AG09309 (cell line): ENCODE measurements around the gene MYLK.

Experiments used
- DNase-seq: peaks from one replicate; pipeline ENCODE4 v3.0.0-alpha.2; 2010; ENCODE audit warnings: low read depth
- H3K4me3 ChIP-seq: 2 replicates; pipeline ENCODE4 v1.5.1; 2011; ENCODE audit warnings: mild to moderate bottlenecking, low read depth, low read length, moderate library complexity; ENCODE audit not compliant: control insufficient read depth
- TF ChIP-seq, protein P1 (sequence below): IDR thresholded peaks from 2 replicates; pipeline ENCODE4 v1.5.1; 2011; ENCODE audit warnings: mild to moderate bottlenecking, low read depth, low read length, inconsistent platforms; ENCODE audit not compliant: insufficient read depth, control insufficient read depth; ENCODE audit errors: missing control alignments

Gene MYLK

DNA sequence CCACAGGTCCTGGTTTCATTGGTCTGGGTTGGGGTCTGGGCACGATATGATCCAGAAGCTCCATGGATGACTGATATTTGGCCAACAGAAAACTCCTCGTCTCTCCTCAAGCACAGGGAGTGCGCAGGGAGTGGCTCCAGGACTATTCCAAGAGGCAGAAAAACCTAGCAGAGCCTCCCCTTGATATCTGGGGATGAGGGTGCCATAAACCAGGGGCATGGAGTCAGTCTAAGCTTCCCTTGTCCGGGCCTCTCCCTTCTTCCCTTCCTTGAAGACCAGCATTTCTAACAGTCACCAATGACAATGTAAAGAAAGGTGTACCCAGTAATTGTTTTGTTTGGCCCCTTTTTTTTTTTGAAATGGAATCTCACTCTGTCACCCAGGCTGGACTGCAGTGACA is 199.9 kb downstream of the MYLK start:
- H3K4me3 ChIP-seq, result no peak overlapping the region
- no peak for DNase-seq
- TF ChIP-seq, protein P1, sequence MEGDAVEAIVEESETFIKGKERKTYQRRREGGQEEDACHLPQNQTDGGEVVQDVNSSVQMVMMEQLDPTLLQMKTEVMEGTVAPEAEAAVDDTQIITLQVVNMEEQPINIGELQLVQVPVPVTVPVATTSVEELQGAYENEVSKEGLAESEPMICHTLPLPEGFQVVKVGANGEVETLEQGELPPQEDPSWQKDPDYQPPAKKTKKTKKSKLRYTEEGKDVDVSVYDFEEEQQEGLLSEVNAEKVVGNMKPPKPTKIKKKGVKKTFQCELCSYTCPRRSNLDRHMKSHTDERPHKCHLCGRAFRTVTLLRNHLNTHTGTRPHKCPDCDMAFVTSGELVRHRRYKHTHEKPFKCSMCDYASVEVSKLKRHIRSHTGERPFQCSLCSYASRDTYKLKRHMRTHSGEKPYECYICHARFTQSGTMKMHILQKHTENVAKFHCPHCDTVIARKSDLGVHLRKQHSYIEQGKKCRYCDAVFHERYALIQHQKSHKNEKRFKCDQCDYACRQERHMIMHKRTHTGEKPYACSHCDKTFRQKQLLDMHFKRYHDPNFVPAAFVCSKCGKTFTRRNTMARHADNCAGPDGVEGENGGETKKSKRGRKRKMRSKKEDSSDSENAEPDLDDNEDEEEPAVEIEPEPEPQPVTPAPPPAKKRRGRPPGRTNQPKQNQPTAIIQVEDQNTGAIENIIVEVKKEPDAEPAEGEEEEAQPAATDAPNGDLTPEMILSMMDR, result no peak

DNA sequence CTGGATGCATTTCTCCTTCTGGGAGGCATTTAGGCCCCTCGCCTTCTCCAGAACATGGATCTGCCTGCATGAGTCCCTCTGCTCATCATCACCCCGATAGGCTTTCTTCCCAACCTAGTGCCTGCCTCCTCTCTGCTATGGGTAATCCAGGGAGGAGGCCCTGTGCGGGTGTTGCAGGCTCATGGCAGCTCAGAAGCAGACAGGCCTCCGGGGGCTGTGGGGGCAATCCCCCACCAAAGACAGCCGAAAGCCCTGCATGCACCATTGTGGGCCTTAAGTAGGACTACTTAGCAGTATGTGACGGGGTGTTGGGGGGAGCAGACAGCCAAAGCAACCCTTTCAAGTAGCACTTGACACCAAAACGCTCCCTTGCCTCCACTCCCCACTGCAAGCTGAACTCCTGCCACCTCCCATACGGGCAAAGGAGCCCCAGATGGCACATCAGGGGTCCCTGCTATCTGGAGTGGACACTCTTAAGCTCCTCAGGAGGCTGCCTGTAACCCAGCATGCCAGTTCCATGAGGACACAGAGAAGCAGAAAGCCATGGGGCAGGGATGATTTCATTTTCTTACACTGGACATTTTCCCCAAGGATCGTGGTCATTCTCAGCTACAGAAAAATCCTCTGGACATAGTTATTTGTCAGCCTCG is 200.5 kb downstream of the MYLK start:
- no peak overlapping the region for H3K4me3 ChIP-seq
- DNase-seq, result no peak
- TF ChIP-seq, protein P1, result no peak

DNA sequence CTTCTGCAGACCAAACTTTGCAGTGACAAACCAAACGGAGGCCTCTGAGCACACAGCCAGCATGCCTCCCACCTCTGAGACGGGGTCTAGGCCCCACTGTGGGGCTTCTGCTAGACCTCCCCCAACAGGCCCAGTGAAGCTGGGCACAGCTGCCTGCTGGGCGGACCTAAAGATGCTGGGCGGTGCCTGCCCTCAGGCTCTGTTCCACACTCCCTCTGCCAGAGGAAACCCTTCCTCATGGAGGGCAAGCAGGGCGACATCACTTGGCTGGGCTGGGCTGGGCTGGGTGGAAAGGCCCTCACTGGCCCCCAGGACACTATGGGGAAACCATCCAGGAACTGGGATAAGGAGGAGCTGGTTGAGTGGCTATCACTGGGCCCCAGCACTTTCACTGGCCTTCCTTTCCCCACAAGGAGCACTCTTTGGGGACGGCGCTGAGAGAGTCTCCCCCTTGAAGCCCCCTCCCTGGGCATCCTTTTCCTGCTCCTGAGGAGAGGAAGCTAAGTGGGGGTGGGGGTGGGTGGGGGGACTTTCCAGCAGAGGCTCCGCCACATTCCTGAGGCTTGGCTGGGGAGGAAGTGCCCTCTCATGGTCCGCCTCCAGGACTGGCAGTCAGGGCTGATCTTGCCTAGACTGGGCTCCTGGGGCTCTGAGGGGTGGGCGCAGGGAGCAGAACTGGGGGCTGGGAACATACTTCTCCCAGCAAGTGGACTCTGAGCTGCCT is 201.2 kb downstream of the MYLK start:
- DNase-seq, result no peak
- TF ChIP-seq, protein P1, result no peak

DNA sequence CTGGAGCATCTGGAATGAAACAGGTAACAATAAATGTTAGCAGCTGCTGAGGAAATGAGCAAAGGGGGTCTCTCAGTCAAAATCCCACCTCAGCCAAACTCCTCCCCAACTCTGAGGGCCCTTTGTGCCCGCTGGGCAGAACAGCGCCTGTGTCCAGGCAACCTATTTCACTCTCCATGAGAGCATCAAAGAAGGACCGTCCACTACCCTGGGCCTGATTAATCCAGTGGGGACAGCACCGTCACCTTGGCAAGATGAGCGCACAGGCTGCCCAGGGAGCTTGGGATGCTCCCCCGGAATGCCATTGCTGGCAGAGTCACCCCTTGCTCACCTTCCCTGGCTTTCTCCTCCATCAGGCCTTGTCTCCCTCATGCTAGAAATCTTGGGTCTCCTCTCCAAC is 201.8 kb downstream of the MYLK start:
- DNase-seq, result no peak
- TF ChIP-seq, protein P1, result no peak
- H3K4me3 ChIP-seq, result no peak overlapping the region

More for the DNA sequence above, 201.2 kb downstream of the MYLK start:
- no peak overlapping the region for H3K4me3 ChIP-seq

DNA sequence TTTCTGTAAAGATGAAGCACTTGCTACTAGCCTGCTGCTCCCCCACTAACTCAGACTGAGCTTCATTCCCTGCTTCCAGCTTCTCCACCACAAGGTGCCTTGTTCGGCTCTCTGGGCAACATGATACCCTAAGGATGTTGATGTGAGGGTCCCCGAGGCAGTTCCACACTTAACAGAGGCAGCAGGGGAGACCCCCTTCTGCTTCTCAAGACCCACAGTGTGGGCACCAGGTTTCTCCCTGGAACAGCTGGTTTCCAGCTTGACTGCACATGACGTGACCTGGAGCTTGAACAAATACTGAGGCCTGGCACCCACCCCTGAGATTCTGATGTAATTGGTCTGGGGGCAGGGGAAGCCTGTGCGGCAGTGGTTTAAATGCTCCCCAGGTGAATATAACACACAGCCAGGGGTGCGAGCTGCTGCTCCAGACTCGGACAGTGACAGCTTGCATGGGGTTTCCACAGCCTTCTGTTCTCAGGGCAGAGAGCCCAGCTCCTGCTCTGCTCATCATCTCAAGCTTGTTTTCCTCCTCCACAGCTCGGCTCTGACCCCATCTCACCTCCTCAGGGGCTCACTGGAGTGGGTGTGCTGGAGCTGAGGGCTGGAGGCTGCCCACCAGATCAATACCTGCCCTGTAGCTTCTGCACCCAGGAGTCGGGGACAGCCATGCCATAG is 204.3 kb downstream of the MYLK start:
- TF ChIP-seq, protein P1, result no peak
- no peak for DNase-seq
- no peak overlapping the region for H3K4me3 ChIP-seq

DNA sequence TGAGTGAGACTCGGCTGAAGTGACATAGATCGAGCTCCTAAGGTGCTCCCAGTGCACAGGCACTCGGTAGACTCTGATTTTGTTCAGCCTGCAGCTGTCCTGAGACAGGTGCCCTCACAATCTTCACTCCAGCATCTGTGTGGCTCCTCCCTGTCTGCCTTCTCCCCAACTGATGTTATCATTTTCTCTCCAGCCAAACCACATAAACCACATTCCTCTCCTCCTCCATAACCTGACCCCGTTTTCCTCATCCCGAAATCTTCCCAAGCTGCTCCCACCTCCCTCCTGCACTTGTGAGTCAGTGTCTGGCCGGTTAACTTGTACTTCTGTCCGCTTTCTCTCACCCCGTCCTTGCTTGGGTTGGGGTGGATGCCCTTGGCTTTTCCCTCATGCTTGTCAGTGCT is 206.0 kb downstream of the MYLK start:
- DNase-seq, result peak; percentile 78
- TF ChIP-seq, protein P1, result no peak

More for the DNA sequence above, 206.0 kb downstream of the MYLK start:
- no peak overlapping the region for H3K4me3 ChIP-seq
